Vagina (tissue), 2 donors: ENCODE measurements around the gene MTX1. TPM values are rescaled to one million over a fixed set of nuclear protein-coding genes. Genes with fewer than 3 reads are reported as not detected.

Source experiments
- DNase-seq, 2 donors: peaks; one replicate each; pipeline ENCODE4 v3.0.0-alpha.2; 2017; ENCODE audit errors: extremely low spot score in 2 of 2
- H3K27ac ChIP-seq: fragments of 200-600 bp; sonication (generic); one replicate; pipeline ENCODE4 v1.5.1; 2019
- H3K27me3 ChIP-seq: fragments of 200-600 bp; sonication (generic); one replicate; pipeline ENCODE4 v1.5.1; 2019
- H3K36me3 ChIP-seq, 2 donors: fragments of 200-600 bp; sonication (generic); one replicate each; pipeline ENCODE4 v1.5.1; 2017 to 2019
- H3K4me1 ChIP-seq: fragments of 200-600 bp; sonication (generic); one replicate; pipeline ENCODE4 v1.5.1; 2019
- H3K4me3 ChIP-seq, 2 donors: fragments of 200-600 bp; sonication (generic); 1 replicate in 1 of 2; 2 replicates in 1 of 2; pipeline ENCODE4 v1.5.1; 2016 to 2019
- H3K9me3 ChIP-seq: fragments of 200-600 bp; sonication (generic); one replicate; pipeline ENCODE4 v1.5.1; 2019
- CTCF ChIP-seq, 3 experiments: fragments of 450-650 bp in 2 of 3; fragments of 200-600 bp in 1 of 3; sonication (generic) in 1 of 3; IDR thresholded peaks; one replicate each; pipeline ENCODE4 v1.5.1; 2017 to 2019; ENCODE audit warnings: antibody characterized with exemption in 3 of 3, mild to moderate bottlenecking in 2 of 3, moderate library complexity in 2 of 3
- POLR2A ChIP-seq, 2 donors: fragments of 450-650 bp; IDR thresholded peaks; one replicate each; pipeline ENCODE4 v1.6.1; 2017; ENCODE audit warnings: antibody characterized with exemption in 2 of 2, mild to moderate bottlenecking in 2 of 2, moderate library complexity in 2 of 2
- POLR2AphosphoS5 ChIP-seq, 2 donors: sonication (generic); formaldehyde crosslinking; IDR thresholded peaks; one replicate each; pipeline ENCODE4 v1.9.0; 2017; ENCODE audit warnings: antibody characterized with exemption in 2 of 2, mild to moderate bottlenecking in 2 of 2, low read depth in 1 of 2; ENCODE audit not compliant: insufficient read depth in 1 of 2
- intact Hi-C: fragments of 100-400 bp; cut with DNase I; formaldehyde crosslinking; loops from one replicate; pipeline ENCODE4 v1.15.1; 2023
- total RNA-seq: library from RNA; depleted of rRNA; stranded (reverse); fragments of >200 nt; gene quantifications from one replicate; pipeline ENCODE4 v1.2.3, GENCODE V29; 2016

Gene MTX1
- total RNA-seq, 1 donor from 2014 or later = 29.5 TPM

GRCh38 chr1:155199792-155200191 lies 8.7 kb upstream of the MTX1 start:
- H3K4me3 ChIP-seq = no peak overlapping the region
- peaks cover 16% of the 10 kb centered on the region for H3K4me1 ChIP-seq
- DNase-seq = no peak
- intact Hi-C loops = no loop called here
- TF ChIP-seq CTCF (IDR thresholded peaks at IDR 0.05) (no peak), POLR2AphosphoS5 (IDR thresholded peaks at IDR 0.05; ENCODE audit: insufficient read depth in 1 of 2, low read depth in 1 of 2) (no peak), POLR2A (IDR thresholded peaks at IDR 0.05) (no peak)
- no peak overlapping the region for H3K27ac ChIP-seq
- no peaks in the 10 kb centered on the region for H3K27me3 ChIP-seq
- no peaks in the 10 kb centered on the region for H3K9me3 ChIP-seq
- H3K36me3 ChIP-seq = peaks cover 0 to 4% of the 10 kb centered on the region in 2 donors

GRCh38 chr1:155200920-155201319 lies 7.6 kb upstream of the MTX1 start:
- TF ChIP-seq POLR2A (IDR thresholded peaks at IDR 0.05) (no peak), POLR2AphosphoS5 (IDR thresholded peaks at IDR 0.05; ENCODE audit: insufficient read depth in 1 of 2, low read depth in 1 of 2) (no peak), CTCF (IDR thresholded peaks at IDR 0.05) (no peak)
- H3K4me3 ChIP-seq = no peak overlapping the region
- DNase-seq = no peak
- no peak overlapping the region for H3K27ac ChIP-seq
- no peaks in the 10 kb centered on the region for H3K27me3 ChIP-seq
- peaks cover 0 to 4% of the 10 kb centered on the region in 2 donors for H3K36me3 ChIP-seq
- peaks cover 7% of the 10 kb centered on the region for H3K4me1 ChIP-seq
- H3K9me3 ChIP-seq = no peaks in the 10 kb centered on the region
- intact Hi-C loops = no loop called here

- no peak for DNase-seq
- intact Hi-C loops = no loop called here
- TF ChIP-seq POLR2A (IDR thresholded peaks at IDR 0.05) = no peak
- no peak for TF ChIP-seq CTCF (IDR thresholded peaks at IDR 0.05)
- no peak for TF ChIP-seq POLR2AphosphoS5 (IDR thresholded peaks at IDR 0.05; ENCODE audit: insufficient read depth in 1 of 2, low read depth in 1 of 2)
- Histone ChIP-seq H3K27me3 (no peaks in the 10 kb centered on the region), H3K4me1 (peaks cover 14% of the 10 kb centered on the region), H3K36me3 (peaks cover 0 to 4% of the 10 kb centered on the region in 2 donors), H3K9me3 (no peaks in the 10 kb centered on the region), H3K27ac (no peak overlapping the region), H3K4me3 (no peak overlapping the region)
These were observed 6.3 kb upstream of the MTX1 start for GRCh38 chr1:155202198-155202597.

- no peak overlapping the region for H3K4me3 ChIP-seq
- H3K27me3 ChIP-seq = no peaks in the 10 kb centered on the region
- H3K27ac ChIP-seq = no peak overlapping the region
- H3K4me1 ChIP-seq = peaks cover 22% of the 10 kb centered on the region
- H3K36me3 ChIP-seq = peaks cover 0 to 4% of the 10 kb centered on the region in 2 donors
- no peak for DNase-seq
- no peaks in the 10 kb centered on the region for H3K9me3 ChIP-seq
- TF ChIP-seq POLR2AphosphoS5 (IDR thresholded peaks at IDR 0.05; ENCODE audit: insufficient read depth in 1 of 2, low read depth in 1 of 2) (no peak), CTCF (IDR thresholded peaks at IDR 0.05) (no peak), POLR2A (IDR thresholded peaks at IDR 0.05) (no peak)
- intact Hi-C loops = no loop called here
These were observed 5.6 kb upstream of the MTX1 start for GRCh38 chr1:155202731-155203515.

- Histone ChIP-seq H3K9me3 (no peaks in the 10 kb centered on the region), H3K36me3 (no peaks in the 10 kb centered on the region), H3K4me1 (peaks cover 36% of the 10 kb centered on the region), H3K4me3 (no peak overlapping the region), H3K27me3 (no peaks in the 10 kb centered on the region), H3K27ac (no peak overlapping the region)
- intact Hi-C loops = loop anchor here (5.0 kb wide), 1 partner anchor 37 kb away; a partner anchor contains a TSS
- TF ChIP-seq CTCF (IDR thresholded peaks at IDR 0.05) = no peak
- no peak for TF ChIP-seq POLR2AphosphoS5 (IDR thresholded peaks at IDR 0.05; ENCODE audit: insufficient read depth in 1 of 2, low read depth in 1 of 2)
- no peak for TF ChIP-seq POLR2A (IDR thresholded peaks at IDR 0.05)
- no peak for DNase-seq
These were observed 3.5 kb upstream of the MTX1 start for GRCh38 chr1:155205035-155205434.
